Trophoblast cell (in vitro differentiated cells and primary cell): ENCODE data around the gene C14orf93.
A peak's percentile ranks its signal among the peaks of the same experiment; 100 is the strongest.

Experiments
- DNase-seq, 2 donors: peaks; one replicate each; pipeline ENCODE4 v3.0.0-alpha.2; 2016
- H2AFZ ChIP-seq: 2 replicates; pipeline ENCODE4 v1.6.1; 2013; ENCODE audit warnings: low read length, moderate library complexity, mild to moderate bottlenecking; ENCODE audit not compliant: insufficient read depth, poor library complexity
- H2AK5ac ChIP-seq: 2 replicates; pipeline ENCODE4 v1.6.1; 2013; ENCODE audit warnings: mild to moderate bottlenecking, low read length
- H2BK120ac ChIP-seq: 2 replicates; pipeline ENCODE4 v1.6.1; 2013; ENCODE audit warnings: low read length, mild to moderate bottlenecking, moderate library complexity; ENCODE audit not compliant: insufficient read depth, poor library complexity
- H2BK12ac ChIP-seq: 2 replicates; pipeline ENCODE4 v1.6.1; 2013; ENCODE audit warnings: mild to moderate bottlenecking, low read length, moderate library complexity
- H2BK5ac ChIP-seq: 2 replicates; pipeline ENCODE4 v1.6.1; 2013; ENCODE audit warnings: low read length, low read depth, moderate library complexity, mild to moderate bottlenecking; ENCODE audit not compliant: poor library complexity
- H3K14ac ChIP-seq: 2 replicates; pipeline ENCODE4 v1.6.1; 2013; ENCODE audit warnings: mild to moderate bottlenecking, low read length
- H3K18ac ChIP-seq: 2 replicates; pipeline ENCODE4 v1.6.1; 2013; ENCODE audit warnings: mild to moderate bottlenecking, low read length
- H3K23ac ChIP-seq: 2 replicates; pipeline ENCODE4 v1.6.1; 2013; ENCODE audit warnings: low read length
- H3K27ac ChIP-seq: 2 replicates; pipeline ENCODE4 v1.5.1; 2013; ENCODE audit warnings: low read depth, mild to moderate bottlenecking, inconsistent platforms, low read length, moderate library complexity
- H3K27me3 ChIP-seq: 2 replicates; pipeline ENCODE4 v1.6.1; 2013; ENCODE audit warnings: inconsistent platforms, mild to moderate bottlenecking, low read length, moderate library complexity; ENCODE audit not compliant: insufficient read depth
- H3K36me3 ChIP-seq, 2 experiments: 1 replicate in 1 of 2; 2 replicates in 1 of 2; pipeline ENCODE4 v1.6.1; 2013; ENCODE audit warnings: low read length in 2 of 2, mild to moderate bottlenecking in 2 of 2, moderate library complexity in 1 of 2; ENCODE audit not compliant: insufficient read depth in 2 of 2, control insufficient read depth in 1 of 2
- H3K4ac ChIP-seq: 2 replicates; pipeline ENCODE4 v1.6.1; 2013; ENCODE audit warnings: low read depth, mild to moderate bottlenecking, low read length, moderate library complexity
- H3K4me1 ChIP-seq, 2 experiments: 1 replicate in 1 of 2; 2 replicates in 1 of 2; pipeline ENCODE4 v1.6.1; 2013; ENCODE audit warnings: low read length in 2 of 2, mild to moderate bottlenecking in 2 of 2, moderate library complexity in 1 of 2; ENCODE audit not compliant: insufficient read depth in 2 of 2, control insufficient read depth in 1 of 2
- H3K4me2 ChIP-seq: 2 replicates; pipeline ENCODE4 v1.6.1; 2013; ENCODE audit warnings: inconsistent platforms, mild to moderate bottlenecking, low read length, moderate library complexity
- H3K4me3 ChIP-seq: 2 replicates; pipeline ENCODE4 v1.5.1; 2013; ENCODE audit warnings: mild to moderate bottlenecking, low read depth, low read length, inconsistent platforms
- H3K79me1 ChIP-seq: one replicate; pipeline ENCODE4 v1.6.1; 2013; ENCODE audit warnings: low read length
- H3K79me2 ChIP-seq: 2 replicates; pipeline ENCODE4 v1.6.1; 2013; ENCODE audit warnings: low read length, mild to moderate bottlenecking; ENCODE audit not compliant: control insufficient read depth, insufficient read depth, poor library complexity
- H3K9ac ChIP-seq: 2 replicates; pipeline ENCODE4 v1.6.1; 2013; ENCODE audit warnings: mild to moderate bottlenecking, low read length
- H3K9me3 ChIP-seq: 2 replicates; pipeline ENCODE4 v1.6.1; 2013; ENCODE audit warnings: low read depth, mild to moderate bottlenecking, control low read depth, inconsistent platforms, low read length; ENCODE audit not compliant: insufficient read depth
- H4K12ac ChIP-seq: 2 replicates; pipeline ENCODE4 v1.6.1; 2013; ENCODE audit warnings: low read depth, mild to moderate bottlenecking, low read length, moderate library complexity
- H4K8ac ChIP-seq: 2 replicates; pipeline ENCODE4 v1.6.1; 2013; ENCODE audit warnings: low read depth, mild to moderate bottlenecking, low read length, moderate library complexity
- H4K91ac ChIP-seq: one replicate; pipeline ENCODE4 v1.6.1; 2013; ENCODE audit warnings: low read depth, mild to moderate bottlenecking, low read length, moderate library complexity
- WGBS: extraction: QIAGEN DNeasy Blood & Tissue Kit; methylation state at CpG from one replicate; pipeline ENCODE4 v1.1.7; 2013; ENCODE audit warnings: missing lambda C conversion rate; ENCODE audit not compliant: insufficient read length, insufficient coverage; ENCODE audit errors: extremely low coverage; 5-methylcytosine and 5-hydroxymethylcytosine counted together

The C14orf93 gene

GRCh38 chr14:23013054-23013748, 3.3 kb upstream of the C14orf93 start:
- Histone ChIP-seq H3K79me2 (no peaks in the 10 kb centered on the region), H3K18ac (no peak overlapping the region), H2AFZ (no peak overlapping the region), H4K12ac (no peak overlapping the region), H2AK5ac (no peak overlapping the region), H4K91ac (no peak overlapping the region), H3K4ac (no peak overlapping the region), H3K9me3 (no peaks in the 10 kb centered on the region), H3K4me2 (no peak overlapping the region), H3K4me1 (no peaks in the 10 kb centered on the region), H3K23ac (no peak overlapping the region), H3K27me3 (no peaks in the 10 kb centered on the region), H3K4me3 (no peak overlapping the region), H3K27ac (no peak overlapping the region), H2BK12ac (no peak overlapping the region), H3K79me1 (peaks cover 4% of the 10 kb centered on the region), H4K8ac (no peak overlapping the region), H3K9ac (no peak overlapping the region), H3K36me3 (no peaks in the 10 kb centered on the region), H2BK5ac (no peak overlapping the region), H2BK120ac (no peak overlapping the region), H3K14ac (no peak overlapping the region)
- no CpG with 5 or more reads among the region's 6 CpGs for WGBS
- DNase-seq, result no peak

DNA sequence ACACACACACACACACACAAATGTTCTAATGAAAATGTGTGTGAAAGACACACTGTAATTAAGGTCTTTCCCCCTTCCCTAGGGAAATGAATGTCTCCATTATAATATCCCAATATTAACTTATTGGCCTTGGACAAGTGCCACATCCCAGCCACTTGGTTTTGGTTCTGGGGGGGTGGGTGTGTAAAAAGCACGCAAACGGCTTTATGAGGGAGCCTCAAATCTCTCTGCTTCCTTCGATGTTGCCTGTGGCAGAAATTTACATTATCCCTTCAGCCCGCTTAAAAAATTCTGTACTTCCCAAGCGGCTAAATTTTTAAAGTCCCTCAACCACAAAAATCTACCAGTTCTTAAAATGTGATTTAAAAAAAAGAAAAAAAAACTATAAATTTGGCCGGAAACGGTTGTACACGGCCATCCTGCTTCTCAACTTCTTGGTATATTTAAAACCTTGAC, 432 bp downstream of the C14orf93 start:
- H3K4me1 ChIP-seq, result peaks cover 0 to 2% of the 10 kb centered on the region in 2 experiments
- no peaks in the 10 kb centered on the region for H3K27me3 ChIP-seq
- no peak for DNase-seq
- H3K4me3 ChIP-seq, result no peak overlapping the region
- H3K18ac ChIP-seq, result no peak overlapping the region
- no peak overlapping the region for H3K27ac ChIP-seq
- H3K9ac ChIP-seq, result no peak overlapping the region
- H3K36me3 ChIP-seq, result no peaks in the 10 kb centered on the region
- H2AFZ ChIP-seq, result no peak overlapping the region
- peak overlapping the region; percentile 61 for H4K8ac ChIP-seq
- H4K12ac ChIP-seq, result peak overlapping the region; percentile 51
- no peak overlapping the region for H2BK12ac ChIP-seq
- H3K79me1 ChIP-seq, result peaks cover 15% of the 10 kb centered on the region
- no peak overlapping the region for H3K14ac ChIP-seq
- peak overlapping the region; percentile 58 for H3K4me2 ChIP-seq
- no peak overlapping the region for H3K4ac ChIP-seq
- H3K23ac ChIP-seq, result no peak overlapping the region
- H2AK5ac ChIP-seq, result peak overlapping the region; percentile 97
- no peak overlapping the region for H2BK120ac ChIP-seq
- H4K91ac ChIP-seq, result peak overlapping the region; percentile 43
- WGBS, result no CpG with 5 or more reads among the region's 8 CpGs
- peaks cover 4% of the 10 kb centered on the region for H3K79me2 ChIP-seq
- no peaks in the 10 kb centered on the region for H3K9me3 ChIP-seq
- no peak overlapping the region for H2BK5ac ChIP-seq

GRCh38 chr14:23008831-23009230, 1.1 kb downstream of the C14orf93 start:
- H3K4me1 ChIP-seq, result peaks cover 0 to 2% of the 10 kb centered on the region in 2 experiments
- H2BK5ac ChIP-seq, result no peak overlapping the region
- WGBS, result no CpG with 5 or more reads among the region's 3 CpGs
- H3K4ac ChIP-seq, result no peak overlapping the region
- no peak overlapping the region for H2AFZ ChIP-seq
- H2BK120ac ChIP-seq, result no peak overlapping the region
- no peak overlapping the region for H2BK12ac ChIP-seq
- no peak overlapping the region for H4K91ac ChIP-seq
- H3K27ac ChIP-seq, result no peak overlapping the region
- H3K23ac ChIP-seq, result no peak overlapping the region
- H3K27me3 ChIP-seq, result no peaks in the 10 kb centered on the region
- no peak overlapping the region for H3K9ac ChIP-seq
- no peak for DNase-seq
- H3K14ac ChIP-seq, result no peak overlapping the region
- H3K18ac ChIP-seq, result no peak overlapping the region
- no peak overlapping the region for H3K4me2 ChIP-seq
- H3K9me3 ChIP-seq, result no peaks in the 10 kb centered on the region
- no peak overlapping the region for H4K8ac ChIP-seq
- H2AK5ac ChIP-seq, result no peak overlapping the region
- peaks cover 15% of the 10 kb centered on the region for H3K79me1 ChIP-seq
- no peaks in the 10 kb centered on the region for H3K36me3 ChIP-seq
- H3K4me3 ChIP-seq, result no peak overlapping the region
- H4K12ac ChIP-seq, result no peak overlapping the region
- H3K79me2 ChIP-seq, result peaks cover 4% of the 10 kb centered on the region

GRCh38 chr14:23006544-23007419, 3.2 kb downstream of the C14orf93 start:
- H3K4me2 ChIP-seq, result peak overlapping the region; percentile 85
- peaks cover 15% of the 10 kb centered on the region for H3K79me1 ChIP-seq
- H4K12ac ChIP-seq, result peak overlapping the region; percentile 98
- H3K4ac ChIP-seq, result peak overlapping the region; percentile 92
- H3K23ac ChIP-seq, result no peak overlapping the region
- H2BK12ac ChIP-seq, result no peak overlapping the region
- peak overlapping the region; percentile 87 for H2BK120ac ChIP-seq
- peak overlapping the region; percentile 97 for H3K18ac ChIP-seq
- H4K8ac ChIP-seq, result peak overlapping the region; percentile 100
- H3K4me3 ChIP-seq, result peak overlapping the region; percentile 88
- H4K91ac ChIP-seq, result peak overlapping the region; percentile 98
- no peaks in the 10 kb centered on the region for H3K36me3 ChIP-seq
- H3K14ac ChIP-seq, result peak overlapping the region; percentile 98
- H2BK5ac ChIP-seq, result peak overlapping the region; percentile 95
- no peaks in the 10 kb centered on the region for H3K27me3 ChIP-seq
- peak; percentile 98 to 99 for DNase-seq
- peak overlapping the region; percentile 93 for H3K27ac ChIP-seq
- H3K79me2 ChIP-seq, result peaks cover 4% of the 10 kb centered on the region
- peaks cover 0 to 2% of the 10 kb centered on the region in 2 experiments for H3K4me1 ChIP-seq
- peak overlapping the region; percentile 90 for H3K9ac ChIP-seq
- no peaks in the 10 kb centered on the region for H3K9me3 ChIP-seq
- H2AFZ ChIP-seq, result peak overlapping the region; percentile 87
- WGBS, result no CpG with 5 or more reads among the region's 62 CpGs
- peak overlapping the region; percentile 77 for H2AK5ac ChIP-seq
